Fibroblast of lung (primary cell): ENCODE measurements around the gene VWA8.

Source experiments
- CTCF ChIP-seq, 2 donors: IDR thresholded peaks in 1 of 2; conservative IDR thresholded peaks in 1 of 2; 1 replicate in 1 of 2; 2 replicates in 1 of 2; pipeline ENCODE4 v1.5.1; 2011 to 2012; ENCODE audit warnings: low read length in 2 of 2, control low read depth in 1 of 2, inconsistent platforms in 1 of 2, low read depth in 1 of 2, mild to moderate bottlenecking in 1 of 2
- EZH2 ChIP-seq: IDR thresholded peaks from 2 replicates; pipeline ENCODE4 v1.5.1; 2012; ENCODE audit warnings: low read length, control low read depth, mild to moderate bottlenecking; ENCODE audit errors: missing control alignments

GRCh38 chr13:41606646-41607045, 354.3 kb downstream of the VWA8 start:
- no peak for TF ChIP-seq CTCF (conservative IDR thresholded peaks at IDR 0.05 in 1 of 2, IDR thresholded peaks at IDR 0.05 in 1 of 2; ENCODE audit: low read depth in 1 of 2, low read length in 2 of 2)
- no peak for TF ChIP-seq EZH2
